SK-N-SH (cell line): ENCODE results near the gene ABCE1. TPM values are rescaled to one million over a fixed set of nuclear protein-coding genes. Genes with fewer than 3 reads are reported as not detected.

Source experiments
- CTCF ChIA-PET: fragments of 300-600, 350-600 bp; formaldehyde crosslinking; extraction: SDS; loops from one replicate; lab custom pipeline; 2021; lab: Yijun Ruan, JAX
- POLR2A ChIA-PET: fragments of 350-600 bp; sonication (Branson Sonifier 250); formaldehyde crosslinking; extraction: SDS; loops from one replicate; lab custom pipeline; 2020; ENCODE audit warnings: antibody characterized with exemption, inconsistent platforms; lab: Yijun Ruan, JAX
- DNase-seq: peaks from one replicate; pipeline ENCODE4 v3.0.0; 2012
- H2AFZ ChIP-seq: fragments of 200-600 bp; sonication (generic); 2 replicates; pipeline ENCODE4 v1.8.1; 2016; ENCODE audit warnings: antibody characterized with exemption, mild to moderate bottlenecking, low read depth
- H3F3A ChIP-seq: fragments of 200-600 bp; sonication (generic); replicated peaks from 2 replicates; pipeline ENCODE3; 2016; ENCODE audit warnings: antibody characterized with exemption, mild to moderate bottlenecking; ENCODE audit not compliant: insufficient read depth
- H3K27ac ChIP-seq, 2 experiments: fragments of 200-500 bp in 1 of 2; fragments of 200-600 bp in 1 of 2; sonication (Bioruptor generic) in 1 of 2; sonication (generic), shearing (Covaris generic) in 1 of 2; 2 replicates each; pipeline versions ENCODE4 v1.5.1 to v1.6.1; 2014 to 2016; ENCODE audit warnings: low read depth in 2 of 2, inconsistent platforms in 1 of 2, low read length in 1 of 2, mild to moderate bottlenecking in 1 of 2, mixed read lengths in 1 of 2
- H3K27me3 ChIP-seq: fragments of 200-600 bp; sonication (generic), shearing (Covaris generic); 2 replicates; pipeline ENCODE4 v1.6.1; 2016; ENCODE audit warnings: mixed run types; ENCODE audit not compliant: insufficient read depth
- H3K36me3 ChIP-seq, 2 experiments: fragments of 200-500 bp in 1 of 2; fragments of 200-600 bp in 1 of 2; sonication (Bioruptor generic) in 1 of 2; sonication (generic) in 1 of 2; replicated peaks in 1 of 2; 2 replicates each; pipeline versions ENCODE3 to v1.5.1; 2014 to 2016; ENCODE audit warnings: low read length in 1 of 2, mild to moderate bottlenecking in 1 of 2; ENCODE audit not compliant: insufficient read depth in 2 of 2, control insufficient read depth in 1 of 2
- H3K4me1 ChIP-seq, 2 experiments: fragments of 200-500 bp in 1 of 2; fragments of 200-600 bp in 1 of 2; sonication (Bioruptor generic) in 1 of 2; sonication (generic), shearing (Covaris generic) in 1 of 2; 2 replicates each; pipeline versions ENCODE4 v1.5.1 to v1.6.1; 2014 to 2016; ENCODE audit warnings: low read depth in 1 of 2, low read length in 1 of 2, mixed run types in 1 of 2; ENCODE audit not compliant: insufficient read depth in 2 of 2, control insufficient read depth in 1 of 2
- H3K4me2 ChIP-seq: fragments of 200-600 bp; sonication (generic), shearing (Covaris generic); 2 replicates; pipeline ENCODE4 v1.6.1; 2017; ENCODE audit warnings: mixed run types
- H3K4me3 ChIP-seq, 2 experiments: fragments of 200-500 bp in 1 of 2; fragments of 200-600 bp in 1 of 2; sonication (Bioruptor generic) in 1 of 2; sonication (generic), shearing (Covaris generic) in 1 of 2; 2 replicates each; pipeline versions ENCODE4 v1.5.1 to v1.8.1; 2014 to 2016; ENCODE audit warnings: low read depth in 2 of 2, inconsistent platforms in 1 of 2, low read length in 1 of 2, mild to moderate bottlenecking in 1 of 2, mixed read lengths in 1 of 2, moderate library complexity in 1 of 2
- H3K79me2 ChIP-seq: fragments of 200-600 bp; sonication (generic); 2 replicates; pipeline ENCODE4 v1.8.1; 2017; ENCODE audit warnings: mild to moderate bottlenecking; ENCODE audit not compliant: insufficient read depth
- H3K9ac ChIP-seq: fragments of 200-600 bp; sonication (generic); 2 replicates; pipeline ENCODE4 v1.6.1; 2017; ENCODE audit warnings: mixed run types
- H3K9me2 ChIP-seq: fragments of 200-600 bp; sonication (generic); 2 replicates; pipeline ENCODE4 v1.6.1; 2017; ENCODE audit warnings: mixed run types
- H3K9me3 ChIP-seq: fragments of 200-600 bp; sonication (generic); 2 replicates; pipeline ENCODE4 v1.6.1; 2017; ENCODE audit warnings: mixed run types, mild to moderate bottlenecking, moderate library complexity
- H4K20me1 ChIP-seq: fragments of 200-600 bp; sonication (generic); 2 replicates; pipeline ENCODE4 v1.6.1; 2017; ENCODE audit warnings: mild to moderate bottlenecking, mixed run types; ENCODE audit not compliant: insufficient read depth
- FOXJ3 ChIP-seq: sonication (generic); formaldehyde crosslinking; IDR thresholded peaks from 2 replicates; pipeline ENCODE4 v1.5.1; 2020; ENCODE audit warnings: mild to moderate bottlenecking, missing genetic modification reagents
- GABPA ChIP-seq: IDR thresholded peaks from 2 replicates; pipeline ENCODE4 v1.4.0; 2012; ENCODE audit warnings: low read depth, mild to moderate bottlenecking
- IRF3 ChIP-seq: fragments of 150-350 bp; IDR thresholded peaks from 2 replicates; pipeline ENCODE4 v1.6.1; 2016; ENCODE audit warnings: mild to moderate bottlenecking, low read depth, low read length
- JUND ChIP-seq: IDR thresholded peaks from 2 replicates; pipeline ENCODE4 v1.4.0; 2012
- RAD21 ChIP-seq: IDR thresholded peaks from 2 replicates; pipeline ENCODE4 v1.6.1; 2012; ENCODE audit warnings: mild to moderate bottlenecking, low read length
- SMC3 ChIP-seq: IDR thresholded peaks from 2 replicates; pipeline ENCODE4 v1.6.1; 2012; ENCODE audit warnings: low read depth, low read length, improper control_type of control experiment
- TAF1 ChIP-seq: IDR thresholded peaks from 2 replicates; pipeline ENCODE4 v1.6.1; 2012; ENCODE audit warnings: low read depth, mild to moderate bottlenecking, low read length, moderate library complexity, borderline replicate concordance
- TEAD4 ChIP-seq: IDR thresholded peaks from 2 replicates; pipeline ENCODE4 v1.4.0; 2012; ENCODE audit warnings: mild to moderate bottlenecking, borderline replicate concordance; ENCODE audit not compliant: insufficient read depth
- ZBTB33 ChIP-seq: IDR thresholded peaks from 2 replicates; pipeline ENCODE4 v1.4.0; 2012; ENCODE audit warnings: low read depth, borderline replicate concordance
- WGBS: methylation state at CpG from one replicate; pipeline ENCODE4 v1.1.6; 2017; ENCODE audit warnings: low lambda C conversion rate; 5-methylcytosine and 5-hydroxymethylcytosine counted together
- polyA plus RNA-seq, 3 experiments: library from polyadenylated mRNA; depleted of rRNA; stranded (reverse); fragments of >200 nt; gene quantifications; 2 replicates each; pipeline ENCODE4 v1.2.3, GENCODE V29; 2012
- TF ChIP-seq, protein P1 (sequence below): IDR thresholded peaks from 2 replicates; pipeline ENCODE4 v1.6.1; 2012; ENCODE audit warnings: mild to moderate bottlenecking, low read depth, low read length, moderate library complexity

The ABCE1 gene
- polyA plus RNA-seq, 1 of the 3 experiments (the other 2 are of a cell fraction) = 48.3 TPM

- no peak for TF ChIP-seq IRF3
- TF ChIP-seq, protein P1, sequence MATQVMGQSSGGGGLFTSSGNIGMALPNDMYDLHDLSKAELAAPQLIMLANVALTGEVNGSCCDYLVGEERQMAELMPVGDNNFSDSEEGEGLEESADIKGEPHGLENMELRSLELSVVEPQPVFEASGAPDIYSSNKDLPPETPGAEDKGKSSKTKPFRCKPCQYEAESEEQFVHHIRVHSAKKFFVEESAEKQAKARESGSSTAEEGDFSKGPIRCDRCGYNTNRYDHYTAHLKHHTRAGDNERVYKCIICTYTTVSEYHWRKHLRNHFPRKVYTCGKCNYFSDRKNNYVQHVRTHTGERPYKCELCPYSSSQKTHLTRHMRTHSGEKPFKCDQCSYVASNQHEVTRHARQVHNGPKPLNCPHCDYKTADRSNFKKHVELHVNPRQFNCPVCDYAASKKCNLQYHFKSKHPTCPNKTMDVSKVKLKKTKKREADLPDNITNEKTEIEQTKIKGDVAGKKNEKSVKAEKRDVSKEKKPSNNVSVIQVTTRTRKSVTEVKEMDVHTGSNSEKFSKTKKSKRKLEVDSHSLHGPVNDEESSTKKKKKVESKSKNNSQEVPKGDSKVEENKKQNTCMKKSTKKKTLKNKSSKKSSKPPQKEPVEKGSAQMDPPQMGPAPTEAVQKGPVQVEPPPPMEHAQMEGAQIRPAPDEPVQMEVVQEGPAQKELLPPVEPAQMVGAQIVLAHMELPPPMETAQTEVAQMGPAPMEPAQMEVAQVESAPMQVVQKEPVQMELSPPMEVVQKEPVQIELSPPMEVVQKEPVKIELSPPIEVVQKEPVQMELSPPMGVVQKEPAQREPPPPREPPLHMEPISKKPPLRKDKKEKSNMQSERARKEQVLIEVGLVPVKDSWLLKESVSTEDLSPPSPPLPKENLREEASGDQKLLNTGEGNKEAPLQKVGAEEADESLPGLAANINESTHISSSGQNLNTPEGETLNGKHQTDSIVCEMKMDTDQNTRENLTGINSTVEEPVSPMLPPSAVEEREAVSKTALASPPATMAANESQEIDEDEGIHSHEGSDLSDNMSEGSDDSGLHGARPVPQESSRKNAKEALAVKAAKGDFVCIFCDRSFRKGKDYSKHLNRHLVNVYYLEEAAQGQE = no peak
These were observed 48.9 kb upstream of the ABCE1 start (continued) for GRCh38 chr4:145049241-145049640.

DNA sequence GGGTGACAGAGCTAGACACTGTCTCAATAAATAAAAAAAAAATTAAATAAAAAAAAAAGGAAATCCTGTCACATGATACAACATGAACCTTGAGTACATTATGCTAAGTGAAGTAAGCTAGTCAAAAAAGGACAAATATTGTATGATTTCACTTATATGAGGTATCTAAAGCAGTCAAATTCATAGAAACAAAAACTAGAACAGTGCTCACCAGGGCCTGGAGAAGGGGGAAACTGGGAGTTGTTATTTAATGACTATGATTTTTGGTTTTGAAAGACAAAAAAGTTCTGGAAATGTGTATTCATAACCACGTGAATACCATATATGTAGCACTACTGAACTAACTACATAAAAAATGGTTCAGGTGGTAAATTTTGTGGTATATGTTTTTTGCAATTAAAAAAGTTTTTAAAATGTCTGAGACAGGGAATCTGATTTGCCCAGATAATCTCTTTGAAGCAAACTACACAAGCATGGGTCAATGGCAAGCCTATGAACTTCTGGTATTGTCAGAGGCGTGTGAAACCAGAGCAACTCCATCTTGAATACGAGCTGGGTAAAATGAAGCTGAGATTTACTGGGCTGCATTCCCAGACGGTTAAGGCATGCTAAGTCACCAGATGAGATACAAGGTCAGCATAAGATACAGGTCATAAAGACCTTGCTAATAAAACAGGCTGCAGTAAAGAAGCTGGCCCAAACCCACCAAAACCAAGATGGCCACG lies 42.4 kb upstream of the ABCE1 start:
- Histone ChIP-seq H3K4me3 (no peak overlapping the region), H2AFZ (no peak overlapping the region), H3K79me2 (0 out of 2 replicates have a peak, but pooled peaks cover 4% of the 10 kb centered on the region), H3K4me2 (no peak overlapping the region), H3K27me3 (no peaks in the 10 kb centered on the region), H3K27ac (no peak overlapping the region), H3K9me3 (0 out of 2 replicates have a peak, but pooled peaks cover 3% of the 10 kb centered on the region), H3K9ac (no peak overlapping the region), H3K36me3 (peaks cover 5 to 26% of the 10 kb centered on the region in 2 experiments), H3F3A (no peaks in the 10 kb centered on the region), H3K4me1 (peaks cover 0 to 5% of the 10 kb centered on the region in 2 experiments; a peak in 1 of 4 replicates), H4K20me1 (no peaks in the 10 kb centered on the region), H3K9me2 (no peaks in the 10 kb centered on the region)
- DNase-seq = no peak
- ChIA-PET POLR2A (no interaction called here), CTCF (no interaction called here)
- no peak for TF ChIP-seq TEAD4
- TF ChIP-seq GABPA = no peak
- no peak for TF ChIP-seq FOXJ3 (CRISPR knock-in tag)
- no peak for TF ChIP-seq JUND
- no peak for TF ChIP-seq RAD21
- TF ChIP-seq SMC3 = no peak
- no peak for TF ChIP-seq TAF1
- no peak for TF ChIP-seq ZBTB33
- WGBS = 97% methylated on average over 5 of the region's 5 CpGs
